Suprapubic skin (tissue), 4 donors: ENCODE measurements around the gene ESAM.

Experiments
- EP300 ChIP-seq: sonication (generic); formaldehyde crosslinking; IDR thresholded peaks from one replicate; pipeline ENCODE4 v1.6.1; 2017; ENCODE audit warnings: antibody characterized with exemption
- POLR2A ChIP-seq, 2 donors: fragments of 450-650 bp; IDR thresholded peaks; one replicate each; pipeline ENCODE4 v1.6.1; 2017; ENCODE audit warnings: antibody characterized with exemption in 2 of 2, mild to moderate bottlenecking in 2 of 2, moderate library complexity in 2 of 2
- POLR2AphosphoS5 ChIP-seq, 3 donors: sonication (generic); formaldehyde crosslinking; IDR thresholded peaks; one replicate each; pipeline ENCODE4 v1.6.1; 2017; ENCODE audit warnings: antibody characterized with exemption in 3 of 3
- TF ChIP-seq, protein P1 (sequence below), 2 donors: fragments of 200-600 bp in 1 of 2; fragments of 450-650 bp in 1 of 2; sonication (generic) in 1 of 2; IDR thresholded peaks; one replicate each; pipeline ENCODE4 v1.5.1; 2016 to 2019; ENCODE audit warnings: antibody characterized with exemption in 2 of 2, mild to moderate bottlenecking in 1 of 2, moderate library complexity in 1 of 2

DNA sequence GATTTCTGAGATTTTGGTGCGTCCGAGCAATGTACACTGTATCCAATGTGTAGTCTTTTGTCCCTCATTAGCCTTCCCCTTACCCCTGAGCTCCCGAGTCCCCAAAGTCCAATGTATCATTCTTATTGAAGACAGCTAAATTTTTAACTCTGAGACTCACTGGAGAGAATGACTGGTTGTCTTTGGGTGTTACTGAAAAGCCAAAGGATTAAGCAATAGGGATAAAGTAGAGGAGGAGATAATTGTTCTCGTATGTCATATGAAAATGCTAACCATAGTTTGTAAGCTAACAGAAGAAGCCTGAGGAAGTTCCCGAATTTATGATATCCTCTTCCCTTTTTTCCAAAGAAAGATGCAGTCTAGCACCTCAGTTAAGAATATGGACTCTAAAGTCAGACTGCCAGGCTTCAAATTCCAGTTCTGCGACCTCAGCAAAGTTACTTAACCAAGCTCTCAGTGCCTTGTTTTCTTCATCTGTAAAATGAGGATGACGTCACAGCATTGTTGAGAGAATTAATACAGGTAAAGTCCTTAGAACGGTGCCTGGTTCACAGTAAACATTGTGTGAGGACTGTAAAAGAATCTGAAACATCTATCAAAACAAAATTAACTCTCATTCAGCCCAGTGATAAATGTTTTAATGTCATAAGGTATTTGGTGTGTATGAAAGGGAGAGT, 39.7 kb upstream of the ESAM start:
- TF ChIP-seq, protein P1, sequence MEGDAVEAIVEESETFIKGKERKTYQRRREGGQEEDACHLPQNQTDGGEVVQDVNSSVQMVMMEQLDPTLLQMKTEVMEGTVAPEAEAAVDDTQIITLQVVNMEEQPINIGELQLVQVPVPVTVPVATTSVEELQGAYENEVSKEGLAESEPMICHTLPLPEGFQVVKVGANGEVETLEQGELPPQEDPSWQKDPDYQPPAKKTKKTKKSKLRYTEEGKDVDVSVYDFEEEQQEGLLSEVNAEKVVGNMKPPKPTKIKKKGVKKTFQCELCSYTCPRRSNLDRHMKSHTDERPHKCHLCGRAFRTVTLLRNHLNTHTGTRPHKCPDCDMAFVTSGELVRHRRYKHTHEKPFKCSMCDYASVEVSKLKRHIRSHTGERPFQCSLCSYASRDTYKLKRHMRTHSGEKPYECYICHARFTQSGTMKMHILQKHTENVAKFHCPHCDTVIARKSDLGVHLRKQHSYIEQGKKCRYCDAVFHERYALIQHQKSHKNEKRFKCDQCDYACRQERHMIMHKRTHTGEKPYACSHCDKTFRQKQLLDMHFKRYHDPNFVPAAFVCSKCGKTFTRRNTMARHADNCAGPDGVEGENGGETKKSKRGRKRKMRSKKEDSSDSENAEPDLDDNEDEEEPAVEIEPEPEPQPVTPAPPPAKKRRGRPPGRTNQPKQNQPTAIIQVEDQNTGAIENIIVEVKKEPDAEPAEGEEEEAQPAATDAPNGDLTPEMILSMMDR (IDR thresholded peaks at IDR 0.05), result no peak
- no peak for TF ChIP-seq POLR2A (IDR thresholded peaks at IDR 0.05)
- no peak for TF ChIP-seq EP300
- TF ChIP-seq POLR2AphosphoS5 (IDR thresholded peaks at IDR 0.05), result no peak
